Measurements from ENCODE around the gene RFC2.

Gene RFC2

DNA sequence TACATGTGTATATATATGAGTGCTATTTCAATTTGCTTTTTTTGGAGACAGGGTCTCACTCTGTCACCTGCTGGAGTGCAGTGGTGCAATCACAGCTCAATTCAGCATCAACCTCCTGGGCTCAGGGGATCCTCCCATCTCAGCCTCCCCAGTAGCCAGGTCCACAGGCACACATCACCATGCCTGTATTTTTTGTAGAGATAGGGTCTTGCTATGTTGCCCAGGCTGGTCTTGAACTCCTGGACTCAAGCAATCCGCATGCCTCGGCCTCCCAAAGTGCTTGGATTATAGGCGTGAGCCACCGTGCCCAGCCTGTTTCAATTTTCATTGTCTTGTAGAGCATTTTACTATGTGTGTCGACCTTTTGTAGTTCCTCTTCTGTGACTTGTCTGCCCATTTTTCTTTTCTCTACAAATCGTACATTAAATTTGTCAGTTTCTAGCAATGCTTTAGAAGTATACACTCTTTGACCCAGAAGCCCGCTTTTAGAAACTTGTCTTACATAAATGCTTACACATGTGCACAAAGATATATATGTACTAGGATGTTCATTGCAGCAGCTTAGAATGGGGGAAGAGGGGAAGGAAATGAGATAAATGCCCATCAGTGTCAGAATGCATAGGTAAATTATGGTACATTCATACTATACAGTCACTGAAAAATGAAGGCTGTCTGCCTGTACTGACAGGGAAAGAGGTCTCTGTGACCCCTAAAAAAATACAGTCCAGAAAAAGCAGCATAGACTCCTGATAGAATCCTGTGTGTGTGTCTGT, 12.2 kb upstream of the RFC2 start:
- TF ChIP-seq, protein P1, sequence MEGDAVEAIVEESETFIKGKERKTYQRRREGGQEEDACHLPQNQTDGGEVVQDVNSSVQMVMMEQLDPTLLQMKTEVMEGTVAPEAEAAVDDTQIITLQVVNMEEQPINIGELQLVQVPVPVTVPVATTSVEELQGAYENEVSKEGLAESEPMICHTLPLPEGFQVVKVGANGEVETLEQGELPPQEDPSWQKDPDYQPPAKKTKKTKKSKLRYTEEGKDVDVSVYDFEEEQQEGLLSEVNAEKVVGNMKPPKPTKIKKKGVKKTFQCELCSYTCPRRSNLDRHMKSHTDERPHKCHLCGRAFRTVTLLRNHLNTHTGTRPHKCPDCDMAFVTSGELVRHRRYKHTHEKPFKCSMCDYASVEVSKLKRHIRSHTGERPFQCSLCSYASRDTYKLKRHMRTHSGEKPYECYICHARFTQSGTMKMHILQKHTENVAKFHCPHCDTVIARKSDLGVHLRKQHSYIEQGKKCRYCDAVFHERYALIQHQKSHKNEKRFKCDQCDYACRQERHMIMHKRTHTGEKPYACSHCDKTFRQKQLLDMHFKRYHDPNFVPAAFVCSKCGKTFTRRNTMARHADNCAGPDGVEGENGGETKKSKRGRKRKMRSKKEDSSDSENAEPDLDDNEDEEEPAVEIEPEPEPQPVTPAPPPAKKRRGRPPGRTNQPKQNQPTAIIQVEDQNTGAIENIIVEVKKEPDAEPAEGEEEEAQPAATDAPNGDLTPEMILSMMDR (conservative IDR thresholded peaks at IDR 0.05) = no peak
- H3K27ac ChIP-seq = no peak overlapping the region

DNA sequence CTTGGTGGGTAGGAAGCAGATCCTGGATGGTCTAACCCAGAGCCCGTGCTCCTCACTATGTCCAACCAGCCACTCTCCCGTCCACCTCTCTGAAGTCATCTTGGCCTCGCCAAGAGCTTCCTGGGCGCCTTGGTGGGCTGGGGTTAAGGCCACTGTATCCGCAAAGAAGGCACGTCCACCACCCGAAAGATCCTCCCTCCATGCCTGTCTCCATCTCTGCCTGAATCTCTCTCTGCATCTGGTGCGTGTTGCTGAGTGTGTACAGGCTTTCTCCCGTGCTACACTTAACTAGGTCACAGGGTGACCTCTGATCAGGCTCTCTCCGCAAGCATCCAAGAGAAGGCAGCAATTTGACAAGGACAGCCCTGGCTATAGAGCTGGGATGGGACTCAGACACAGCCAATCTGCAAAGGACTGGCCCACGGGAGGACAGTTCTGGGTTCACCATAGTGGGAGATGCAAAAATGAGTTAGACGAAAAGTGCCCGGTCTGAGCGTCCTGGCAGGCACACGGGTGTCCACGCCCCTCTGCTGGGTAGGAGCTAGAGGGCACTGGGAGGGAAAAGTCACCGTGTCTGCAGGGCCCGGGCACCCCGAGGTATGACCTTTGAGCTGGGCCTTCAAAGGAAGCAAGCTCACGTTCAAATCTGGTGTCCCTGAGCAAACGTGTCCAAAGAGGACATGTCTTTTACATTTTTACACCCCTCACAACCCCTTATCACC, 9.4 kb upstream of the RFC2 start:
- no peak overlapping the region for H3K27ac ChIP-seq
- TF ChIP-seq, protein P1 (conservative IDR thresholded peaks at IDR 0.05) = no peak

DNA sequence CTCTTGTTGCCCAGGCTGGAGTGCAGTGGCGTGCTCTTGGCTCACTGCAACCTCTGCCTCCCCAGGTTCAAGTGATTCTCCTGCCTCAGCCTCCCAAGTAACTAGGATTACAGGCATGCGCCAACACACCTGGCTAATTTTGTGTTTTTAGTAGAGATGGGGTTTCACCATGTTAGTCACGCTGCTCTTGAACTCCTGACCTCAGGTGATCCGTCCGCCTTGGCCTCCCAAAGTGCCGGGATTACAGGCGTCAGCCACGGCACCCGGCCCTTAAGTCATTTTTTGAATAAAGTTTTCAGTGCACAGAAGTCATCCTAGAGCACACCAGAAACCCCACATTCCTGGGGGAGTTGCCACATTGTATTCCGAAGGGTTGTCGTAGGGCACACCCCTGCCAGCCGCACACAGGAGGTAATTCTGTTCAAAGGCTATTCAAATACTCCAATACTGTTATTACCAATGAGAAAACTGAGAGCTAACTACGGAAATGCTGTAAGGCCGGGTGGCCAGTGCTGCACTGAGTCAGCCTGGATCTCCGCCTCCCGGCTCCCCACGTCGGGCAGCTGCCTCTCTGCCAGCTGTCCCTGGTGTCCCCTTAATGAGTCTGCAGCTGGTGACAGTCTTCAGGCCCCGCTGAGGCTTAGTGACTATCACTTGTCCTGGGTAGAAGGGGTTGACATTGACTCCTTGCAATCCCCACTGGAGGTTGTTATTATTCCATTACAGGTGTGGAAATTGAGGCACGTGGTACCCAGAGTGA, 8.6 kb upstream of the RFC2 start:
- H3K27ac ChIP-seq = no peak overlapping the region
- TF ChIP-seq, protein P1 (conservative IDR thresholded peaks at IDR 0.05) = no peak

DNA sequence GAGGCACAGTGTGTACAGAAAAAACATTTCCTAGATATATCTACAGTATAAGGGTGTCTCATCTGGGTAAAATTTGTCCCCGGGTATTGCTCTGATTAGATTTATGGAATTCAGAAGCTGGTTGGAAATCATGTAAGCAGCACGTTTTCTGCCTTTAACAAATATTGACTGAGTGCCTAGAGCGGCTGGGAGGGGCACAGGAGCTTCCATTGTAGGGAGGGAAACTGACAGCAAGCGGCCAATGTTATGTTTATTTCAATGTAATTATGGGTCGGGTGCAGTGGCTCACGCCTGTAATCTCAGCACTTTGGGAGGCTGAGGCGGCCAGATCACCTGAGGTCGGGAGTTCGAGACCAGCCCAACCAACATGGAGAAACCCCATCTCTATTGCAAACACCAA, 4.4 kb upstream of the RFC2 start:
- peak overlapping the region; percentile 67 for H3K27ac ChIP-seq
- TF ChIP-seq, protein P1 (conservative IDR thresholded peaks at IDR 0.05) = no peak

DNA sequence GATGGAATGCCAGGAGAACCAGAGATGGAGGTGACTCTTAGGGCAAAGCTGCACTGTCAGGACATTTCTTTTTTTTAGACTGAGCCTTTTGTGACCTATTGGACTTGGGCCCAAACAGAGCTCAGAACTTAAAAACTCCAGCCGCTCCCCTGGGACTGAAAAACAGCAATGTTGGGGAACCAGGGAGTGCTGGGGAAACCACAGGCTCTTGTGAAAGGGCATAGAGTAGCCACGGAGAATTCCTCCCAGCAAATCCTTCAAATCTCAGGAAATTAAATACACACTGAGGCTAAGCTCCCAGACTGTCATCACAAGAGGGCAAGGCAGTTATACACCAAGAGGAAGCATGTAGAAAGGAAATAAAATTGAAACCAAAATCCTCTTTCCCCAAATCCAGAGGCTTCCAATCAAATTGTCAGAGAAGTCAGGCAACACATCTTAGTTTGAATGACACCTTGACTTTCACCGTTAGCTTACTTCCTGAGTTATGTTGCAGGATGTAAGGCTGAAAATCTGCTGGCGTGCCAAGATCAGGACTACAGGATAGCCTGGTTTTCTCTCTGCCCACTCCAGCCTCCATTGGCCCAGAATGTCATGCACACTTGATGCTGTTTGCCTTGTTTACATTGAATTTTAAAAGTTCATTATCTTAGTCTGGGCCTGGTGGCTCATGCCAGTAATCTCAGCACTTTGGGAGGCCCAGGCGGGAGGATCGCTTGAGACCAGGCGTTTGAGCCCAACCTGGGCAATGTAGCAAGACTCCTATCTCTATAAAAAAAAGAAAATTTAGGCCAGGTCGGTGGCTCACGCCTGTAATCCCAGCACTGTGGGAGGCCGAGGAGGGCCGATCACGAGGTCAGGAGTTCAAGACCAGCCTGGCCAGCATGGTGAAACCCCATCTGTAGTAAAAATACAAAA, 2.6 kb upstream of the RFC2 start:
- TF ChIP-seq, protein P1 (conservative IDR thresholded peaks at IDR 0.05) = no peak
- H3K27ac ChIP-seq = peak overlapping the region; percentile 99

DNA sequence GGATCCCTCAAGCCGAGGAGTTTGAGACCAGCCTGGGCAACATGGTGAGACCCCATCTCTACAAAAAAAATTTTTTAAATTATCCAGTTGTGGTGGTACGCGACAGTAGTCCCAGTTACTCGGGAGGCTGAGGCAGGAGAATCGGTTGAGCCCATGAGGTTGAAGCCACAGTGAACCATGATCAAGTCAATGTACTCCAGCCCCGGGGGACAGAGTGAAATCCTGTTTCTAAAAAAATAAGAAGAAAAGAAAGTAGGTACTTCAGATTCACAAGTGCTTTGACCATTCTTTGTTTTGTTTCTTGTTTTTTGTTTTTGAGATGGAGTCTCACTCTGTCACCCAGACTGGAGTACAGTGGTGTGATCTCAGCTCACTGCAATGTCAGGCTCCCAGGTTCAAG, 1.3 kb upstream of the RFC2 start:
- peak overlapping the region; percentile 99 for H3K27ac ChIP-seq

DNA sequence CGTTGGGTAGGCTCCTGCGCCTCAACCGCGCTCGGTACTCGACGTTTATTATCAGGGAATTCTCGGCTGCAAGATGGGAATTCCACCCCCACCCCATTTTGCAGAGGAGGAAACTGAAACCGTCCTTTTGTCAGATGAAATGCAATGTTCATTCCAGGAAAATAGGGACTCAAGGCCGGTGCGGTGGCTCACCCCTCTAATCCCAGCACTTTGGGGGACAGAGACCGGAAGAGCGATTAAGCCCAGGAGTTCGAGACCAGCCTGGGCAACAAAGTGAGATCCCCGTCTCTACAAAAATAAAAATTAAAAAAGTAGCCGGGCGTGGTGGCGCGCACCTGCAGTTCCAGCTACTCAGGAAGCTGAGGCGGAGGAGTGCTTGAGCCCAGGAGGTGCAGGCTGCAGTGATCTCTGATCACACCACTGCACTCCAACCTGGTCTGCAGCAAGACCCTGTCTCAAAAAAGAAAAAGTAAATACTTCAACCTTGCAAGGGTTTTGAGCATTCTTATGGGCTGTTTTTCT, 720 bp upstream of the RFC2 start:
- H3K27ac ChIP-seq = peak overlapping the region; percentile 99
- TF ChIP-seq, protein P1 (conservative IDR thresholded peaks at IDR 0.05) = no peak
